GM12892 (cell line): ENCODE measurements around the gene LRRC8B.

Source experiments
- POLR2A ChIP-seq: IDR thresholded peaks from 2 replicates; pipeline ENCODE4 v1.6.1; 2011; ENCODE audit warnings: low read depth, low read length, control low read depth
- POLR2AphosphoS5 ChIP-seq: IDR thresholded peaks from 2 replicates; pipeline ENCODE4 v1.6.1; 2011; ENCODE audit warnings: low read depth, low read length, control low read depth

- TF ChIP-seq POLR2A (no peak), POLR2AphosphoS5 (no peak)
Measured at GRCh38 chr1:89550995-89551394, 26.4 kb downstream of the LRRC8B start.
